HepG2 (cell line): ENCODE measurements around the gene EPHA3. TPM values are rescaled to one million over a fixed set of nuclear protein-coding genes. Genes with fewer than 3 reads are reported as not detected.

Experiments
- ATAC-seq: fragments of 200-7000 bp; cut with Tn5 transposase; 3 replicates; pipeline ENCODE4 v1.9.1; 2020; ENCODE audit warnings: mild to moderate bottlenecking, moderate library complexity
- BruUV-seq: library from RNA; stranded (reverse); fragments of 400-500 nt; replicated peaks from 2 replicates; lab custom pipeline; 2021; lab: Mats Ljungman, UMichigan
- CTCF ChIA-PET: fragments of 300-600 bp; formaldehyde crosslinking; extraction: SDS; loops from one replicate; lab custom pipeline; 2021; ENCODE audit warnings: low total read pairs, inconsistent platforms, low intra/inter-chr PET ratio; lab: Yijun Ruan, JAX
- POLR2A ChIA-PET: fragments of 350-600 bp; sonication (Branson Sonifier 250); formaldehyde crosslinking; loops from one replicate; lab custom pipeline; 2020; ENCODE audit warnings: antibody characterized with exemption, inconsistent platforms; lab: Yijun Ruan, JAX
- DNase-seq: peaks from one replicate; pipeline ENCODE4 v3.0.0-alpha.2; 2015; ENCODE audit warnings: low spot score
- FAIRE-seq: peaks from 3 replicates; lab custom pipeline; 2011; peaks lifted over from hg19 to GRCh38; lab: Jason Lieb, UNC
- H2AFZ ChIP-seq: one replicate; pipeline ENCODE4 v1.6.1; 2011; ENCODE audit warnings: low read length, inconsistent platforms
- H3K27ac ChIP-seq: fragments of 300-600 bp; 3 replicates; pipeline ENCODE4 v1.8.0; 2011; ENCODE audit warnings: mixed run types, mild to moderate bottlenecking, mixed read lengths, low read length, inconsistent platforms; ENCODE audit not compliant: insufficient read depth; ENCODE audit errors: extremely low read length
- H3K27me3 ChIP-seq, 2 experiments: fragments of 200-600 bp in 1 of 2; 2 replicates in 1 of 2; 3 replicates in 1 of 2; pipeline versions ENCODE4 v1.6.0 to v1.8.0; 2011; ENCODE audit warnings: low read length in 2 of 2, mild to moderate bottlenecking in 2 of 2, moderate library complexity in 2 of 2, inconsistent platforms in 1 of 2; ENCODE audit not compliant: insufficient read depth in 2 of 2, control insufficient read depth in 1 of 2
- H3K36me3 ChIP-seq, 2 experiments: fragments of 200-600 bp in 1 of 2; replicated peaks in 1 of 2; 2 replicates in 1 of 2; 3 replicates in 1 of 2; pipeline versions ENCODE4 v1.5.1 to v1.8.0; 2011; ENCODE audit warnings: low read length in 2 of 2, inconsistent platforms in 1 of 2; ENCODE audit not compliant: insufficient read depth in 2 of 2, control insufficient read depth in 1 of 2
- H3K4me1 ChIP-seq: 2 replicates; pipeline ENCODE4 v1.5.1; 2012; ENCODE audit warnings: low read length, inconsistent platforms; ENCODE audit not compliant: insufficient read depth
- H3K4me2 ChIP-seq: 2 replicates; pipeline ENCODE4 v1.6.0; 2011; ENCODE audit warnings: low read depth, low read length, inconsistent platforms
- H3K4me3 ChIP-seq, 3 experiments: fragments of 200-600 bp in 1 of 3; sonication (generic), shearing (Covaris generic) in 1 of 3; replicated peaks in 1 of 3; 2 replicates each; pipeline ENCODE4 v1.5.1; 2011 to 2016; ENCODE audit warnings: low read length in 3 of 3, inconsistent platforms in 2 of 3, low read depth in 2 of 3, mild to moderate bottlenecking in 2 of 3, control low read depth in 1 of 3, mixed read lengths in 1 of 3; ENCODE audit not compliant: insufficient read depth in 1 of 3
- H3K79me2 ChIP-seq: one replicate; pipeline ENCODE4 v1.6.1; 2011; ENCODE audit warnings: low read length, inconsistent platforms; ENCODE audit not compliant: insufficient read depth
- H3K9ac ChIP-seq: 2 replicates; pipeline ENCODE4 v1.6.0; 2011; ENCODE audit warnings: mild to moderate bottlenecking, low read depth, low read length, inconsistent platforms; ENCODE audit not compliant: insufficient read depth
- H3K9me3 ChIP-seq: 2 replicates; pipeline ENCODE4 v1.5.1; 2012; ENCODE audit warnings: mild to moderate bottlenecking, low read length
- H4K20me1 ChIP-seq: 2 replicates; pipeline ENCODE4 v1.6.0; 2011; ENCODE audit warnings: inconsistent platforms, mild to moderate bottlenecking, low read length, moderate library complexity; ENCODE audit not compliant: insufficient read depth
- HNRNPUL1 ChIP-seq: fragments of 200-400 bp; formaldehyde crosslinking; IDR thresholded peaks from 2 replicates; pipeline ENCODE4 v1.6.1; 2017; ENCODE audit warnings: low read depth, mild to moderate bottlenecking, low read length, moderate library complexity
- PHB2 ChIP-seq: fragments of 450-650 bp; IDR thresholded peaks from 2 replicates; pipeline ENCODE4 v1.6.1; 2018; ENCODE audit not compliant: partially characterized antibody
- PHF21A ChIP-seq: sonication (generic); formaldehyde crosslinking; IDR thresholded peaks from 2 replicates; pipeline ENCODE4 v1.5.0; 2020; ENCODE audit warnings: mild to moderate bottlenecking, missing genetic modification reagents
- ZBTB7A ChIP-seq: sonication (generic); formaldehyde crosslinking; IDR thresholded peaks from 2 replicates; pipeline ENCODE4 v1.8.0; 2022; ENCODE audit warnings: mild to moderate bottlenecking, missing genetic modification reagents
- ZNF317 ChIP-seq: sonication (generic); formaldehyde crosslinking; IDR thresholded peaks from 2 replicates; pipeline ENCODE4 v1.5.0; 2020; ENCODE audit warnings: mild to moderate bottlenecking, missing genetic modification reagents
- ZNF33A ChIP-seq: sonication (generic); formaldehyde crosslinking; IDR thresholded peaks from 2 replicates; pipeline ENCODE4 v1.5.1; 2020; ENCODE audit warnings: missing genetic modification reagents, mild to moderate bottlenecking, moderate library complexity, borderline replicate concordance
- ZNF687 ChIP-seq: sonication (generic); formaldehyde crosslinking; IDR thresholded peaks from 2 replicates; pipeline ENCODE4 v1.5.1; 2020; ENCODE audit warnings: mild to moderate bottlenecking, missing genetic modification reagents, moderate library complexity
- ZUFSP ChIP-seq: sonication (generic); formaldehyde crosslinking; IDR thresholded peaks from 2 replicates; pipeline ENCODE4 v1.9.0; 2021; ENCODE audit warnings: missing genetic modification reagents, mild to moderate bottlenecking, borderline replicate concordance
- in situ Hi-C: cut with HindIII; loops from 2 replicates; pipeline ENCODE4 v1.10.0; 2017; ENCODE audit warnings: low pct_unique_long_range_greater_than_20kb; ENCODE audit not compliant: extremely low pct_ligation_motif_present
- intact Hi-C: fragments of 100-400 bp; cut with micrococcal nuclease; formaldehyde crosslinking; loops from one replicate; pipeline ENCODE4 v1.10.0; 2022; ENCODE audit not compliant: unreplicated experiment
- polyA plus RNA-seq, 8 experiments: library from polyadenylated mRNA; depleted of rRNA in 3 of 8; stranded (reverse) in 7 of 8; unstranded in 1 of 8; fragments of >200 nt; fragmentation: Illumina TruSeq in 4 of 8; extraction: Trizol in 4 of 8; gene quantifications; 2 replicates each; pipeline versions ENCODE4 v1.2.1 to v1.2.3, GENCODE V29; 2011 to 2016; ENCODE audit warnings: low read depth in 4 of 8, missing spikeins in 1 of 8, mixed read lengths in 1 of 8; ENCODE audit not compliant: insufficient read depth in 1 of 8
- total RNA-seq, 5 experiments: library from RNA; depleted of rRNA; stranded (reverse); fragments of >200 nt; fragmentation: Illumina TruSeq; extraction: Trizol; gene quantifications; 2 replicates each; pipeline ENCODE4 v1.2.3, GENCODE V29; 2016; ENCODE audit warnings: low read depth in 1 of 5
- TF ChIP-seq, protein P1 (sequence below): sonication (generic); formaldehyde crosslinking; IDR thresholded peaks from 2 replicates; pipeline ENCODE4 v1.4.0; 2020; ENCODE audit warnings: missing genetic modification reagents; ENCODE audit errors: not compliant biosample characterization
- TF ChIP-seq, protein P2 (sequence below): sonication (generic); formaldehyde crosslinking; IDR thresholded peaks from 2 replicates; pipeline ENCODE4 v1.5.0; 2020; ENCODE audit warnings: missing genetic modification reagents

The EPHA3 gene
- total and polyA plus RNA-seq, 2 of the 13 experiments (the other 11 are each of a cell fraction or from before 2014, with no cell fraction given) = 0.01 TPM; not detected in 1

DNA sequence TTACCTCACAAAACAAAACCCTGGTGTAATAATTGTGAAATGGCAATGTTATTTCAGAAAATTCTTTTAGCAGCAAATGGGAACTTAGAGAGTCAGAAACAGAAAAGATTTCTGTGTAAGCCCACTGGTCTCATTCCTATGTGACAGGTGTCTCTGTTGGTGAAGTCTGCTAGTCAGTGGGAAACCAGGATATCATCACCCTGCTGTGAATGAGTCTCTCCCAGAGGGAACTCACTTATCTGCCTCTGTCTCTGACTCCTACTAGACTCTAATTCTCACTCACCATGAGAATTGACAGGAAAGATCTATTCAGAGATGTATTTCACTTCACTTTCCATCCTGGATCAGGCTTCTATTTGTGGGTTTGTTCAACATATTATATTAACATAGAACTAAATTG, 266.0 kb downstream of the EPHA3 start:
- ChIA-PET POLR2A (no interaction called here), CTCF (no interaction called here)
- no peak overlapping the region for H3K27ac ChIP-seq
- H3K9me3 ChIP-seq = no peaks in the 10 kb centered on the region
- DNase-seq = no peak
- in situ Hi-C loops (no loop called here), intact Hi-C loops (no loop called here)
- no peak overlapping the region for H3K4me3 ChIP-seq
- no peaks in the 10 kb centered on the region for H3K79me2 ChIP-seq
- H4K20me1 ChIP-seq = no peaks in the 10 kb centered on the region
- no peaks in the 10 kb centered on the region for H3K36me3 ChIP-seq
- no peaks in the 10 kb centered on the region for H3K4me1 ChIP-seq
- no peak overlapping the region for H3K9ac ChIP-seq
- no peak overlapping the region for H2AFZ ChIP-seq
- no peak for FAIRE-seq
- BruUV-seq = no TSS peak
- H3K27me3 ChIP-seq = no peaks in the 10 kb centered on the region
- H3K4me2 ChIP-seq = no peak overlapping the region
- no peak for ATAC-seq
- TF ChIP-seq ZBTB7A (CRISPR knock-in tag) = no peak
- TF ChIP-seq PHF21A (CRISPR knock-in tag) = no peak
- TF ChIP-seq, protein P1, sequence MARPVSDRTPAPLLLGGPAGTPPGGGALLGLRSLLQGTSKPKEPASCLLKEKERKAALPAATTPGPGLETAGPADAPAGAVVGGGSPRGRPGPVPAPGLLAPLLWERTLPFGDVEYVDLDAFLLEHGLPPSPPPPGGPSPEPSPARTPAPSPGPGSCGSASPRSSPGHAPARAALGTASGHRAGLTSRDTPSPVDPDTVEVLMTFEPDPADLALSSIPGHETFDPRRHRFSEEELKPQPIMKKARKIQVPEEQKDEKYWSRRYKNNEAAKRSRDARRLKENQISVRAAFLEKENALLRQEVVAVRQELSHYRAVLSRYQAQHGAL (CRISPR knock-in tag) = no peak
- TF ChIP-seq PHB2 = no peak
- no peak for TF ChIP-seq ZUFSP
- TF ChIP-seq, protein P2, sequence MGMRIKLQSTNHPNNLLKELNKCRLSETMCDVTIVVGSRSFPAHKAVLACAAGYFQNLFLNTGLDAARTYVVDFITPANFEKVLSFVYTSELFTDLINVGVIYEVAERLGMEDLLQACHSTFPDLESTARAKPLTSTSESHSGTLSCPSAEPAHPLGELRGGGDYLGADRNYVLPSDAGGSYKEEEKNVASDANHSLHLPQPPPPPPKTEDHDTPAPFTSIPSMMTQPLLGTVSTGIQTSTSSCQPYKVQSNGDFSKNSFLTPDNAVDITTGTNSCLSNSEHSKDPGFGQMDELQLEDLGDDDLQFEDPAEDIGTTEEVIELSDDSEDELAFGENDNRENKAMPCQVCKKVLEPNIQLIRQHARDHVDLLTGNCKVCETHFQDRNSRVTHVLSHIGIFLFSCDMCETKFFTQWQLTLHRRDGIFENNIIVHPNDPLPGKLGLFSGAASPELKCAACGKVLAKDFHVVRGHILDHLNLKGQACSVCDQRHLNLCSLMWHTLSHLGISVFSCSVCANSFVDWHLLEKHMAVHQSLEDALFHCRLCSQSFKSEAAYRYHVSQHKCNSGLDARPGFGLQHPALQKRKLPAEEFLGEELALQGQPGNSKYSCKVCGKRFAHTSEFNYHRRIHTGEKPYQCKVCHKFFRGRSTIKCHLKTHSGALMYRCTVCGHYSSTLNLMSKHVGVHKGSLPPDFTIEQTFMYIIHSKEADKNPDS (CRISPR knock-in tag) = no peak
- TF ChIP-seq ZNF317 (CRISPR knock-in tag) = no peak
- TF ChIP-seq ZNF687 (CRISPR knock-in tag) = no peak
- TF ChIP-seq HNRNPUL1 = no peak
- TF ChIP-seq ZNF33A (CRISPR knock-in tag) = no peak
